GM18499 (cell line): ENCODE results near the gene UAP1.
"Not testable (repeated sequence)": the region's sequence is repeated elsewhere in the genome, so short reads cannot be mapped to it uniquely, and the experiment has no call there.

Experiments
- ATAC-seq: cut with Tn5 transposase; IDR thresholded peaks from one replicate; pipeline ENCODE4 v1.9.1; 2021; ENCODE audit warnings: moderate number of reproducible peaks; ENCODE audit not compliant: insufficient read depth, unreplicated experiment

UAP1 gene

GRCh38 chr1:162562470-162562828, 927 bp downstream of the UAP1 start:
- no peak for ATAC-seq

DNA sequence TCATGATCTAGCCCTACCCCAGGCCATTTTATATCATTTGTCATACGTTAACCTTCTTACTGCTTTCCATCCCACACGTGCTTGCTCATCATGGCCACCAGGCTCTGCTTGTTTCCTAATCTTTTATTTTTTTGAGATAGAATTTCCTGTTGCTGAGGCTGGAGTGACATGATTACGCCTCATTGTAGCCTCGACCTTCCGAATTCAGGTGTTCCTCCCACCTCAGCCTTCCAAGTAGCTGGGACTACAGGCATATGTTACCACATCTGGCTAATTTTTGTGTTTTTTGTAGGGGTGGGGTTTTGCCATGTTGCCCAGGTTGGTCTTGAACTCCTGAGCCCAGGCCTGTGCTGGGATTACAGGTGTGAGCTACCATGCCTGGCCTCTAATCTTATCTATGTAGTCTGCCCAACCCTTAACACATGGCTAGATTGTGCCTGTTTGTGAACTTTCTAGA, 3.3 kb downstream of the UAP1 start:
- no peak for ATAC-seq

DNA sequence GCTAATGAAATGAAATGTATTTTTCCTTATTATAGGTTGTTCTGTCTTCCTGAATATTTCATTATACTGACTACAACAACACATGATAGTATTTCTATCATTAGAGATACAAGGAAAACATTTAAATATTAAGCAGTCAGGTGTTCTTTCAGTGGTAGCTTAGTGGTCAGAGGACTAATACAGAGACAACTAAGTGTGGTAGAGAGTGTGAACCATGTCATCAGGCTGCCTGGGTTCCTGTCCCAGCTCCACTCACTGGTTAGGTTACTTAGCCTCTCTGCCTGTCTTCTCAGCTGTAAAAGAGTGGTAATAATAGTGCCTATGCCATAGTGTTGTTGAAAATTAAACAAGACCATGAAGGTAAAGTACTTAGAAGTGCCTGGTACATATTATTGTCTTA, 3.9 kb downstream of the UAP1 start:
- peak; percentile 40 for ATAC-seq

- no peak for ATAC-seq
These were observed 5.3 kb downstream of the UAP1 start for GRCh38 chr1:162566870-162567269.

- no peak for ATAC-seq
These were observed 7.3 kb downstream of the UAP1 start for GRCh38 chr1:162568802-162569201.

- no peak for ATAC-seq
These were observed 9.2 kb downstream of the UAP1 start for GRCh38 chr1:162570718-162571117.

GRCh38 chr1:162571121-162571520, 9.6 kb downstream of the UAP1 start:
- not testable (repeated sequence) for ATAC-seq

DNA sequence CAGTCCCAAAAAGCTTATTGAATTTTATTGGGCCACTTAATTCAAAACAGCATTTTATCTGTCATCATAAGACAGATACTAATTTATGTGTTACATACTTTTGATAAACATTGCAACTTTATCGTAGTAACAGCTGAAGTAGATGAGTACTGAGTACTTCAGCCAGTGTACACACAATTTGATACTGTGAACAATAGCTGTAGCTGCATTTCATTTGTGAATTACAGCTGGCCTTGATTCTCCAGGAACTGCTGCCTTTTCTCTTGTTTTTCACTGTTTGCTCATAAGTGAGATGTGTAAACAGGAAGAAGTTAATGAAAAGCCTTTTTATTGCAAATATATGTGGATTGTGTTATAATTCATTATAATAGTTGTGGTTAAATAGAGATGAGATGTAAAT, 10.2 kb downstream of the UAP1 start:
- ATAC-seq: no peak

DNA sequence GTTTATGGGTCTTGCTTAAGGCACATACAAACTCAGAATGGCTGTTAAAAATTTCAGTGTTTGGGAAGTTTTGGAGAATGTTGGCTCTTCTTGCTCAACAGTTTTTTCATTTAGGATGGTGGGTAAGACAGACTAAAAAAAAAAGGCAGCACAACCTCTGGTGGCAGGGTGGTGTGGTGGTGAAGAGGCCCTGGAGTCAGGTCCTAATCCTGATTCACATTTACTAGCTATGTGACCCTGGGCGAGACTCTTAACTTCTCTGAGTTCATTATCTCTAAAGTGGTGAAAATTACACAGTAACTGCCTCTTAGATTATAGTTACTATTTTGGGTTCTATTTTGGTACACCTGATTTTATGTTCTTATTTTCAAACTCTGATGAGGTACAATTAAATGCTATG, 11.6 kb downstream of the UAP1 start:
- ATAC-seq: no peak

DNA sequence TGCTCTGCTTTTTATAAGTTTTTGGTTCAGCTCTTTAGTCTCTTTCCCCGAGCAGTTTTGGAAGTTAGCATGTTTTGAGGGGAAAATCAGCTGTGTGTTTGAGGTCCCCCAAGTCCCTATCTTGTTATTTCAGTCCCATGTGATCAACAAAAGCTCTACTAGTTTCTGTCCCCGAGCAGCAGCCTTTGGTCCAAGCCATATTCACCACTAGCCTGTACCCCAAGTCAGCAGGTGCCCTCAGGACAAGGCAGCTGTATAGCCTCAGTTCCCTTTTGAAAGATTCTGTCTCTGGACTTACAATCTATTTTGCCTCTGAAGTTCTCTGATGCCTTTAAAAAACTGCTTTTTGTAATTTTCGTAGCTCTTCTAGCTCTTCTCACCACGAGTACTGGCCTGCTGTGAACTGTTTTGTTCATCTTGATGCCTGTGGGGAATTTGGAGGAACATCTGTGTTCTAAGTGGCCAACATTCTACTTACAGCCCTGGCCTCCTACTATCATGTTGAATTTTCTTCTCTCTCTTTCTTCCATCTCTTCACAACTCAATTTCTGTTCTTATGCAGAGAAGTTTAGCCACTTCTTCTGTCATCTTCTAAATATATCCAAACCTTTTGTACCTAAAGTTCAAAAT, 16.7 kb downstream of the UAP1 start:
- no peak for ATAC-seq

- no peak for ATAC-seq
These were observed 17.4 kb downstream of the UAP1 start for GRCh38 chr1:162578936-162579335.

GRCh38 chr1:162580308-162580707, 18.8 kb downstream of the UAP1 start:
- no peak for ATAC-seq

DNA sequence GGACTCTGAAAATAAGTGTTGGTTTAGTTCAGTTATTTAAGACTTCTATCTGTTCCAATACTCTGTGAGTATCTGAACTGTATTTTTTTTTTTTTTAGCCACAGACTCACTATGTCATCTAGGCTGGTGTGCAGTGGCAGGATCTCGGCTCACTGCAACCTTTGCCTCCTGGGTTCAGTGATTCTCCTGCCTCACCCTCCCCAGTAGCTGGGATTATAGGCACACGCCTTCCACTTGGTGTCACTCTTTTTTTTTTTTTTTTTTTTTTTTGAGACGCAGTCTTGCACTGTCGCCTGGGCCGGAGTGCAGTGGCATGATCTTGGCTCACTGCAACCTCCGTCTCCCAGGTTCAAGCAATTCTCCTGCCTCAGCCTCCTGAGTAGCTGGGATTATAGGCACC, 21.4 kb downstream of the UAP1 start:
- ATAC-seq: not testable (repeated sequence)

DNA sequence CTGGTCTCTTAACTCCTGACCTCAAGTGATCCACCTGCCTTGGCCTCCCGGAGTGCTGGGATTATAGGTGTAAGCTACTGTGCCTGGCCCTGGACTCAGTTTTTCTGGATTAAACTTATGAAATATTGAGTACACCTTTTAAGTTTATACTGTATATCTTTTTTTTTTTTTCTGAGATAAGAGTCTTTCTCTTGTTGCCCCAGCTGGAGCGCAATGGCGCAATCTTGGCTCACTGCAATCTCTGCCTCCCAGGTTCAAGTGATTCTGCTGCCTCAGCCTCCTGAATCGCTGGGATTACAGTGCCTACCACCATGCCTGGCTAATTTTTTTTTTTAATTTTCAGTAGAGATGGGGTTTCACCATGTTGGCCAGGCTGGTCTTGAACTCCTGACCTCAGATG, 23.6 kb downstream of the UAP1 start:
- not testable (repeated sequence) for ATAC-seq

- no peak for ATAC-seq
These were observed 25.8 kb downstream of the UAP1 start for GRCh38 chr1:162587347-162587746.

DNA sequence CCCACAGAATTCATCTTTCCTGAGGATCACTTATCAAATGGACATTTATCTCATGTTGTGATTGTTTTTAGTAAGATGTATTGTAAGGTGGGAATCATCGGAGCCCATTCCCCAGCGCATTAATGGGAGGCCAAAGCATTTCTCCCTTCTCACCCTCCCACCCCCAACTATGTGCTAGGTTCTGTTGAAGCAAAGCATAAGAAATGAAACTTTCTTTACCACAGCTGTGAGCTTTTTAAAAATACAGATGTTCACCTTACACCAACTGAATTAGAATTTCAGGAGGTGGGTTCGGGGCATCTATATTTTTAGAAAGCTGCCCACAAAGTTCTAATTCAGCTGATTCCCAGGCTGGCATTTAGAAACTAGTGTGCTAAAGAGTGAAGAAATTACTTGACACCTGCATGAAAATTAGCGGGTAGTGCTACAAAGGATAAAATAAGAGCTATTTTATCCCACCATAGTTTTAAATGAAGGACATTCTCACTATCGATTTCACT, 26.3 kb downstream of the UAP1 start:
- ATAC-seq: no peak

- ATAC-seq: no peak
These were observed 28.6 kb downstream of the UAP1 start for GRCh38 chr1:162590101-162590500.

DNA sequence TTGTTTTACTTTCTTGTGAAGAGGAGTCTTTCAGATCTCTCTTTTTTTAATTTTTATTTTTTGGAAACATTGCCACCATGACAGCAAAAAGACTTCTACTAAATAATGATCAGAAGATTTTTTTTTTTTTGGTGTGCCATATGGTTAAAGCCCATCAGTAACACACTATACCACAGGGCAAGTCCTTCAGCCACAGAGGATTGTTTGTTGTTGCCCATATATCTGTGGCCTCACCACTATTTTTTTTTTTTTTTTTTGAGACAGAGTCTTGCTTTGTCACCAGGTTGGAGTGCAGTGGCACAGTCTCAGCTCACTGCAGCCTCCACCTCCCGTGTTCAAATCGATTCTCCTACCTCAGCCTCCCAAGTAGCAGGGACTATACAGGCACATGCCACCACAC, 29.2 kb downstream of the UAP1 start:
- ATAC-seq: no peak

DNA sequence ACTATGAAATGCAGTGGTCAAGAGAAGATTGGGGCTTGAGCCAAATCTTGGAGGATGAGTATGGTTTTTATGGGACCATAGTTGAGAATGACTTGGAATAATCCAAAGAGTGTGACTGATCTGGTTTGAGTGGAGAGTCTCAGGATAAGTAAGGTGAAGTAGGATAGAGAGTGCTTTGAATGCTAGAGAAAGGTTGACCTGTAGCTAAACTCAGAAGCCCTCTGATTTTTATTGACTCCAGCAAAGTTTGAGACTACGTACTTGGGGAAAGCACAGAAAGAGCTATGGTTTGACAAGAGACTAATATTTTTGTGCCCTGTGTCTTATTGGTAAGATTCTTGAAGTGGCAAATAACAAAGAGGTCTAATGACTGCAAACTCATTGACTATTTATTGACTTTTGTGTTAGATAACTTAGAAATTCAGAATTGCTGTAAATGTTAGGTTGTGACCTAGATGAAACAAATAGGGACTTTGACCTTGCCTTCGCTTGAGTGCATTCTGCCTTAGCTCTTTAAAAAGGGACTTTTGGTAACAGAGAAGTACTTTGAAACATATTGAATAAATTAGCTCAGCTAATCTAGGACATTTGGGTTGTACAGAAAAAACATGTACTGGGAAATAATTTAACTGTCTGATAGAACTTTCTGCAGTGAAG, 35.1 kb downstream of the UAP1 start:
- ATAC-seq: no peak

DNA sequence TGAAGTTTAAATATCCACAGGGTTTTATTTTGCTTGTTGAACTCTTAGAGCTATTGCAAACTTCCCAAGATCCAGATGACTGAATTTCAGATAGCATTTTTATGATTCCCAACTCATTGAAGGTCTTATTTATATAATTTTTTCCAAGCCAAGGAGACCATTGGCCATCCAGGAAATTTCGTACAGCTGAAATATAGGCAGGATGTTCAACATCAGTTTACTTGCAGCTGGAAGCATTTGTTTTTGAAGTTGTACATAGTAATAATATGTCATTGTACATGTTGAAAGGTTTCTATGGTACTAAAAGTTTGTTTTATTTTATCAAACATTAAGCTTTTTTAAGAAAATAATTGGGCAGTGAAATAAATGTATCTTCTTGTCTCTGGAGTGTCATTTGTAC, 37.9 kb downstream of the UAP1 start:
- ATAC-seq: no peak

DNA sequence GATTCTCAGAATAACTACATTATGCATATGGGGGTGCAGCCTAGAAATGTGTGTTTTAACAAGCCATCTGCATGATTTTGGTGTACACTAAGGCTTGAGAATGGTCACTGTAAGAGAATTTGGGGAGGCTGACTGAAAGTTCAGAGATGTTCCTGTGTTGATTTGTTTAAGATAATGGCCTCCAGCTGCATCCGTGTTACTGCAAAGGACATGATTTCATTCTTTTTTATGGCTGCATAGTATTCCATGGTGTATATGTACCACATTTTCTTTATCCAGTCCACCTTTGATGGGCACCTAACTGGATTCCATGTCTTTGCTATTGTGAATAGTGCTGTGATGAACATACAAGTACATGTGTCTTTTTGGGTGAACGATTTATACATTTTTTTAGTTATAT, 41.6 kb downstream of the UAP1 start:
- ATAC-seq: not testable (repeated sequence)
